ENCODE results near the gene TLCD3A. TPM values are rescaled to one million over a fixed set of nuclear protein-coding genes. Genes with fewer than 3 reads are reported as not detected.
A peak's percentile ranks its signal among the peaks of the same experiment; 100 is the strongest.

Gene TLCD3A
- total and polyA plus RNA-seq, 2 donors (not counting 1 experiment from before 2014, with no cell fraction given), result 2.0 to 2.4 TPM

- Mint-ChIP-seq H3K4me3 (peak within 1 kb of the TSS; percentile 97), H3K9me3 (ENCODE audit: insufficient read depth) (no peaks in the 10 kb centered on the region), H3K27ac (peak within 1 kb of the TSS; percentile 97), H3K27me3 (no peaks in the 10 kb centered on the region), H3K4me1 (peaks cover 27% of the 10 kb centered on the region)
- H3K9ac ChIP-seq (ENCODE audit: low read length), result peak within 1 kb of the TSS; percentile 94
- CTCF ChIA-PET, result interaction anchor here (1.7 to 2.4 kb wide), 3 partner anchors 29 to 215 kb away, joined by 6 to 16 read pairs (median 6); partner anchors contain the start of gene TIMM22
- DNase-seq (peak; percentile 96), ATAC-seq (ENCODE audit: low read depth) (peak; percentile 95)
- TF ChIP-seq CTCF (IDR thresholded peaks at IDR 0.05) (no peak), EZH2 (IDR thresholded peaks at IDR 0.05; ENCODE audit: borderline replicate concordance, insufficient read depth, low read depth, low read length, poor library complexity, severe bottlenecking) (no peak)
- H3K4me2 ChIP-seq (replicated peaks; ENCODE audit: low read depth, low read length, poor library complexity, severe bottlenecking), result peak within 1 kb of the TSS; percentile 89
- H3K9me3 ChIP-seq (ENCODE audit: control extremely low read depth in 1 of 3, control insufficient read depth in 2 of 3, insufficient read depth in 1 of 3, low read length in 2 of 3), result no peaks in the 10 kb centered on the region
- peak within 1 kb of the TSS; percentile 99 for H2AFZ ChIP-seq (ENCODE audit: insufficient read depth, low read depth, low read length, poor library complexity, severe bottlenecking)
- peaks cover 16 to 20% of the 10 kb centered on the region in 2 donors for H3K4me1 ChIP-seq (ENCODE audit: control insufficient read depth in 2 of 2, insufficient read depth in 2 of 2, low read length in 2 of 2)
- POLR2A ChIA-PET, result interaction anchor here (0.8 kb wide), 2 partner anchors 10 to 274 kb away, joined by 3 read pairs; no protein-coding TSS in a partner anchor
- under 1% methylated on average over 86 of the region's 87 CpGs for WGBS (ENCODE audit: insufficient coverage)
- H3K79me2 ChIP-seq (ENCODE audit: control insufficient read depth, insufficient read depth, low read length), result peaks cover 75% of the 10 kb centered on the region
- peaks cover 0 to 18% of the 10 kb centered on the region in 2 experiments for H3K36me3 ChIP-seq (replicated peaks in 1 of 2; ENCODE audit: control extremely low read depth in 1 of 2, control insufficient read depth in 1 of 2, extremely low read depth in 1 of 2, insufficient read depth in 2 of 2, low read length in 1 of 2)
- H4K20me1 ChIP-seq (ENCODE audit: control insufficient read depth, insufficient read depth, low read length, poor library complexity, severe bottlenecking), result peaks cover 9% of the 10 kb centered on the region
- H3K27me3 ChIP-seq (replicated peaks in 1 of 4; ENCODE audit: control extremely low read depth in 1 of 4, control insufficient read depth in 3 of 4, insufficient read depth in 4 of 4, low read length in 3 of 4), result no peaks in the 10 kb centered on the region
- H3K27ac ChIP-seq (ENCODE audit: low read length in 2 of 2), result peak within 1 kb of the TSS; percentile 83 to 95
- H3K4me3 ChIP-seq (ENCODE audit: control extremely low read depth in 1 of 5, extremely low read depth in 1 of 5, insufficient read depth in 1 of 5, low read depth in 2 of 5, low read length in 4 of 5), result peak within 1 kb of the TSS; percentile 79 to 100 (median 93)
- intact Hi-C loops (cut with micrococcal nuclease), result loop anchor here (1.0 to 5.0 kb wide), 4 partner anchors 30 to 214 kb away; partner anchors contain the start of genes GEMIN4 and VPS53
Measured at GRCh38 chr17:781805-782731, 49.7 kb downstream of the TLCD3A start, which contains the start of the genes GLOD4 and MRM3. Gene GLOD4 (minus strand): TSS chr17:782280. CDS start chr17:782255, 25 bp downstream. Gene MRM3 (plus strand): TSS chr17:782353. CDS start chr17:782379, 26 bp downstream.

Data from B cell (primary cell).